Neutrophil (primary cell): ENCODE results near the gene GBF1.

Source experiments
- H3K27ac ChIP-seq: fragments of 200-600 bp; sonication (generic); 2 replicates; pipeline ENCODE4 v1.5.1; 2016; ENCODE audit warnings: mild to moderate bottlenecking, moderate library complexity
- H3K27me3 ChIP-seq: fragments of 200-600 bp; sonication (generic); 2 replicates; pipeline ENCODE4 v1.6.0; 2016; ENCODE audit warnings: mild to moderate bottlenecking
- H3K36me3 ChIP-seq: fragments of 200-600 bp; sonication (generic); 2 replicates; pipeline ENCODE4 v1.5.1; 2017
- H3K4me1 ChIP-seq, 2 experiments: fragments of 200-600 bp in 1 of 2; sonication (generic) in 1 of 2; 1 replicate in 1 of 2; 2 replicates in 1 of 2; pipeline versions ENCODE4 v1.5.1 to v1.6.1; 2013 to 2016; ENCODE audit warnings: low read depth in 1 of 2, low read length in 1 of 2, mild to moderate bottlenecking in 1 of 2, moderate library complexity in 1 of 2; ENCODE audit not compliant: control insufficient read depth in 1 of 2, insufficient read depth in 1 of 2
- H3K4me3 ChIP-seq, 2 experiments: fragments of 200-600 bp in 1 of 2; sonication (generic) in 1 of 2; 1 replicate in 1 of 2; 2 replicates in 1 of 2; pipeline ENCODE4 v1.5.1; 2013 to 2016; ENCODE audit warnings: low read depth in 1 of 2, low read length in 1 of 2, mild to moderate bottlenecking in 1 of 2, moderate library complexity in 1 of 2
- H3K9me3 ChIP-seq: fragments of 200-600 bp; sonication (generic); 2 replicates; pipeline ENCODE4 v1.5.1; 2016
- TF ChIP-seq, protein P1 (sequence below): fragments of 200-600 bp; sonication (generic); IDR thresholded peaks from 2 replicates; pipeline ENCODE4 v1.5.1; 2016; ENCODE audit warnings: antibody characterized with exemption

Gene GBF1

DNA sequence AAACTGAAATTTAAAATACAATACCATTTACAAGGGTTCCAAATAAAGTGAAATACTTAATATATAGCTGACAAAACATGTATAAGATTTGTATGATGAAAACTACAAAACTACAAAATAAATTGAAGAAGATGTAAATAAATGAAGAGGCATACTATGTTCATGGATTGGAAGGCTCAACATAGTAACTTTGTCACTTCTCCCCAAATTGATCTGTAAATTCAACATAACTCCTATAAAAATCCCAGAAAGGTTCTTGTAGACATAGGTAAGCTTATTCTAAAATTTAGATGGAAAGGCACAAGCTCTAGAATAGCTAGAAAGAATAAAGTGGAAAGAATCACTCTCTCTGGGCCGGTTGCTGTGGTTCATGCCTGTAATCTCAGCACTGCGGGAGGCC lies 126.0 kb downstream of the GBF1 start:
- Histone ChIP-seq H3K36me3 (peaks cover 100% of the 10 kb centered on the region), H3K9me3 (no peaks in the 10 kb centered on the region)
- TF ChIP-seq, protein P1, sequence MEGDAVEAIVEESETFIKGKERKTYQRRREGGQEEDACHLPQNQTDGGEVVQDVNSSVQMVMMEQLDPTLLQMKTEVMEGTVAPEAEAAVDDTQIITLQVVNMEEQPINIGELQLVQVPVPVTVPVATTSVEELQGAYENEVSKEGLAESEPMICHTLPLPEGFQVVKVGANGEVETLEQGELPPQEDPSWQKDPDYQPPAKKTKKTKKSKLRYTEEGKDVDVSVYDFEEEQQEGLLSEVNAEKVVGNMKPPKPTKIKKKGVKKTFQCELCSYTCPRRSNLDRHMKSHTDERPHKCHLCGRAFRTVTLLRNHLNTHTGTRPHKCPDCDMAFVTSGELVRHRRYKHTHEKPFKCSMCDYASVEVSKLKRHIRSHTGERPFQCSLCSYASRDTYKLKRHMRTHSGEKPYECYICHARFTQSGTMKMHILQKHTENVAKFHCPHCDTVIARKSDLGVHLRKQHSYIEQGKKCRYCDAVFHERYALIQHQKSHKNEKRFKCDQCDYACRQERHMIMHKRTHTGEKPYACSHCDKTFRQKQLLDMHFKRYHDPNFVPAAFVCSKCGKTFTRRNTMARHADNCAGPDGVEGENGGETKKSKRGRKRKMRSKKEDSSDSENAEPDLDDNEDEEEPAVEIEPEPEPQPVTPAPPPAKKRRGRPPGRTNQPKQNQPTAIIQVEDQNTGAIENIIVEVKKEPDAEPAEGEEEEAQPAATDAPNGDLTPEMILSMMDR: no peak

DNA sequence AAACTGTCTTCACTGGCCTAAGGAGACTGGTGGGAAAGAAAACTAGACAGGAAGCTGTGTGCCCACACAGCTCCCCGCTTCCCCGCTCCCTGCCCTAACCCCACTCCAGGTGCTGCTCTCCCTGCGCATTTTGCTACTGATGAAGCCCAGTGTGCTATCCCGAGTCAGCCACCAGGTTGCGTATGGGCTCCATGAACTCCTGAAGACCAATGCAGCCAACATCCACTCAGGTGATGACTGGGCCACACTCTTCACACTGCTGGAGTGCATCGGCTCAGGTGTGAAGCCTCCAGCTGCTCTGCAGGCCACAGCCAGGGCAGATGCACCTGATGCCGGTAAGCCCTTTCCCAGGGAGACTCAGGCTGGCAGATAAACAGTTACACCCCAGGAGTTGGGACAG lies 129.9 kb downstream of the GBF1 start:
- no peaks in the 10 kb centered on the region for H3K4me1 ChIP-seq
- H3K27me3 ChIP-seq: no peaks in the 10 kb centered on the region
- H3K27ac ChIP-seq: no peak overlapping the region
- no peak overlapping the region for H3K4me3 ChIP-seq
- TF ChIP-seq, protein P1: no peak
- peaks cover 100% of the 10 kb centered on the region for H3K36me3 ChIP-seq
- H3K9me3 ChIP-seq: no peaks in the 10 kb centered on the region

More for the DNA sequence above, 126.0 kb downstream of the GBF1 start:
- no peaks in the 10 kb centered on the region for H3K27me3 ChIP-seq
- H3K4me3 ChIP-seq: no peak overlapping the region
- no peaks in the 10 kb centered on the region for H3K4me1 ChIP-seq
- H3K27ac ChIP-seq: no peak overlapping the region

DNA sequence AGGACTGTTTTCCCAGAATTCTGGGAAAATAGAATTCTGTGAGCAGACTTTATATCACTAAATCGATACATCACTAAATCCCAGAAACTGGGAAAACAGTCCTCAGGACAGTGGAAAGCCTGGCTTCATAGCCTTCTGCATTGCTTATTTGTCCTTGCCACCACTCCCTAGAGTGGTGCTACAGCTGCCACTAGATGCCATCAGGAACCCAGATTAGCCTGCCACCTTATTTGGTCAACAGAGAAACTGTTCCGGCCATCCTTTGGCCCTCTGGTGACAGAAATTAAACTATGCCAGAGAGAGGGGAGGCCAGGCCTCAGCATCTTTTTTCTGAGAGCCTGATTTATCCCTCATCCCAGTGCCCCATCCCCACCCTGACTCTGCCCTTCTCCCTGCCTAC lies 130.5 kb downstream of the GBF1 start:
- TF ChIP-seq, protein P1: no peak
- Histone ChIP-seq H3K4me1 (no peaks in the 10 kb centered on the region), H3K9me3 (no peaks in the 10 kb centered on the region), H3K36me3 (peaks cover 100% of the 10 kb centered on the region), H3K27me3 (no peaks in the 10 kb centered on the region), H3K4me3 (no peak overlapping the region), H3K27ac (no peak overlapping the region)

DNA sequence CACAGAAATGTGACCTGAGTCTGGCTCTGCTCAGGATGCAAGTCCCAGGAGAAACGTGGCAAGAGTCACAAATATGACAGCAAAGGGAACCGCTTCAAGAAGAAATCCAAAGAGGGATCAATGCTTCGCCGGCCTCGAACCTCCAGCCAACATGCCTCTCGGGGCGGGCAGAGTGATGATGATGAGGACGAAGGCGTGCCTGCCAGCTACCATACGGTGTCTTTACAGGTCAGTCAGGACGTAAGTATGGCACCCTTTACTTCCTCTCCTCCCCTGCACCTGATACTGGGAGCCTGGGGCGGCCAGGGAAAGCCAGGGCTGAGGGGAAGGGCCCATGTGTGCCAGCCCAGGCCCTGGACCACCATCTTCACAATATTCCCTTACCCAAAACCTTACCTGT lies 131.6 kb downstream of the GBF1 start:
- Histone ChIP-seq H3K4me3 (no peak overlapping the region), H3K36me3 (peaks cover 100% of the 10 kb centered on the region), H3K9me3 (no peaks in the 10 kb centered on the region), H3K27me3 (no peaks in the 10 kb centered on the region), H3K27ac (no peak overlapping the region), H3K4me1 (no peaks in the 10 kb centered on the region)
- TF ChIP-seq, protein P1: no peak

DNA sequence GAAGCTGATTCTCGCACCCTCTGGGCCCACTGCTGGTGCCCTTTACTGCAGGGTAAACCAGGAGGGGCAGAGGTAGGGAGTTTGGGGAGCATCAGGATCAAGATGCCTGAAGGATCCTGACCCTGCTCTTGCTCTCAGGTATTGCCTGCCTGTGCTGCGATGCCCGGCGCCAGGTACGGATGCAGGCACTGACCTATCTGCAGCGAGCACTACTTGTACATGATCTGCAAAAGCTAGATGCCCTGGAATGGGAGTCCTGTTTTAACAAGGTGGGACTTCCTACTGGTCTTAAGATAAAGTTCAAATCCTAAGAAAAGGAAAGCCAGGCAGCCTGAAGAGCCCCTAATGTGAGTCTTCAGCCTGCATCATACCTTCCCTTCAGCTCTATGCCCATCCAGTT lies 134.1 kb downstream of the GBF1 start:
- Histone ChIP-seq H3K36me3 (peaks cover 95% of the 10 kb centered on the region), H3K27ac (no peak overlapping the region), H3K27me3 (no peaks in the 10 kb centered on the region), H3K4me3 (no peak overlapping the region), H3K4me1 (no peaks in the 10 kb centered on the region), H3K9me3 (no peaks in the 10 kb centered on the region)
- TF ChIP-seq, protein P1: no peak

DNA sequence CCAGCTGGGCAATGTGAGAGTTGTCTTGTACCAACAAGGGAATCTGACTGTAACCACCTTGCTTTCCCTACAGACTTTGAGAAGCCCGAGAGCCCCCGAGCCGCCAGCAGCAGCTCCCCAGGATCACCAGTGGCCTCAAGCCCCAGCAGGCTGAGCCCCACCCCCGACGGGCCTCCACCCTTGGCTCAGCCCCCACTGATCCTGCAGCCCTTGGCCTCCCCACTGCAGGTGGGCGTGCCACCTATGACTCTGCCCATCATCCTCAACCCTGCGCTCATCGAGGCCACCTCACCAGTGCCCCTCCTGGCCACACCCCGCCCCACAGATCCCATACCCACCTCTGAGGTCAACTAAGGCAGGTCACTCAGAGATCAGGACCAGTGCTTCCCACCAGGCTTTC lies 136.7 kb downstream of the GBF1 start:
- H3K4me1 ChIP-seq: no peaks in the 10 kb centered on the region
- no peaks in the 10 kb centered on the region for H3K27me3 ChIP-seq
- no peak overlapping the region for H3K4me3 ChIP-seq
- no peak overlapping the region for H3K27ac ChIP-seq
- H3K9me3 ChIP-seq: no peaks in the 10 kb centered on the region
- H3K36me3 ChIP-seq: peaks cover 69% of the 10 kb centered on the region
- TF ChIP-seq, protein P1: no peak
